Measurements from ENCODE around the gene HORMAD2.
A peak's percentile ranks its signal among the peaks of the same experiment; 100 is the strongest.

The HORMAD2 gene

GRCh38 chr22:30221121-30221992 lies 141.1 kb downstream of the HORMAD2 start:
- Histone ChIP-seq H3K9me3 (ENCODE audit: insufficient read depth, low read depth, low read length) (peaks cover 2% of the 10 kb centered on the region), H2BK5ac (ENCODE audit: low read depth, low read length, poor library complexity) (no peak overlapping the region), H3K36me3 (ENCODE audit: control insufficient read depth in 1 of 2, insufficient read depth in 2 of 2, low read length in 2 of 2) (no peaks in the 10 kb centered on the region), H4K8ac (ENCODE audit: low read depth, low read length) (no peak overlapping the region), H4K12ac (ENCODE audit: low read depth, low read length) (no peak overlapping the region), H3K9ac (ENCODE audit: low read length) (no peak overlapping the region), H3K4ac (ENCODE audit: low read depth, low read length) (no peak overlapping the region), H2AFZ (ENCODE audit: insufficient read depth, low read length, poor library complexity) (no peak overlapping the region), H3K27ac (ENCODE audit: low read depth, low read length) (no peak overlapping the region), H3K18ac (ENCODE audit: low read length) (no peak overlapping the region), H3K79me1 (ENCODE audit: low read length) (no peaks in the 10 kb centered on the region), H3K27me3 (ENCODE audit: insufficient read depth, low read length) (no peaks in the 10 kb centered on the region), H3K4me2 (ENCODE audit: low read length) (no peak overlapping the region), H4K91ac (ENCODE audit: low read depth, low read length) (no peak overlapping the region), H2BK120ac (ENCODE audit: insufficient read depth, low read length, poor library complexity) (no peak overlapping the region), H3K23ac (ENCODE audit: low read length) (no peak overlapping the region), H3K79me2 (ENCODE audit: control insufficient read depth, insufficient read depth, low read length, poor library complexity) (no peaks in the 10 kb centered on the region), H3K14ac (ENCODE audit: low read length) (no peak overlapping the region), H3K4me3 (ENCODE audit: low read depth, low read length) (no peak overlapping the region), H2AK5ac (ENCODE audit: low read length) (no peak overlapping the region), H2BK12ac (ENCODE audit: low read length) (no peak overlapping the region), H3K4me1 (ENCODE audit: control insufficient read depth in 1 of 2, insufficient read depth in 2 of 2, low read length in 2 of 2) (peaks cover 7 to 10% of the 10 kb centered on the region in 2 experiments)
- no CpG with 5 or more reads among the region's 26 CpGs for WGBS (ENCODE audit: extremely low coverage, insufficient coverage, insufficient read length)
- no peak for DNase-seq

- H2BK12ac ChIP-seq (ENCODE audit: low read length): no peak overlapping the region
- H3K4ac ChIP-seq (ENCODE audit: low read depth, low read length): no peak overlapping the region
- no peak overlapping the region for H4K91ac ChIP-seq (ENCODE audit: low read depth, low read length)
- no peak overlapping the region for H2AK5ac ChIP-seq (ENCODE audit: low read length)
- no peak overlapping the region for H3K23ac ChIP-seq (ENCODE audit: low read length)
- H3K9ac ChIP-seq (ENCODE audit: low read length): no peak overlapping the region
- no peaks in the 10 kb centered on the region for H3K79me1 ChIP-seq (ENCODE audit: low read length)
- no peak overlapping the region for H3K4me3 ChIP-seq (ENCODE audit: low read depth, low read length)
- peaks cover 2% of the 10 kb centered on the region for H3K9me3 ChIP-seq (ENCODE audit: insufficient read depth, low read depth, low read length)
- H3K79me2 ChIP-seq (ENCODE audit: control insufficient read depth, insufficient read depth, low read length, poor library complexity): no peaks in the 10 kb centered on the region
- H3K4me1 ChIP-seq (ENCODE audit: control insufficient read depth in 1 of 2, insufficient read depth in 2 of 2, low read length in 2 of 2): peaks cover 12 to 14% of the 10 kb centered on the region in 2 experiments
- H4K12ac ChIP-seq (ENCODE audit: low read depth, low read length): no peak overlapping the region
- no peak overlapping the region for H3K14ac ChIP-seq (ENCODE audit: low read length)
- no peak overlapping the region for H3K4me2 ChIP-seq (ENCODE audit: low read length)
- no CpG with 5 or more reads among the region's 4 CpGs for WGBS (ENCODE audit: extremely low coverage, insufficient coverage, insufficient read length)
- H2BK5ac ChIP-seq (ENCODE audit: low read depth, low read length, poor library complexity): no peak overlapping the region
- H2AFZ ChIP-seq (ENCODE audit: insufficient read depth, low read length, poor library complexity): no peak overlapping the region
- DNase-seq: no peak
- no peaks in the 10 kb centered on the region for H3K27me3 ChIP-seq (ENCODE audit: insufficient read depth, low read length)
- H2BK120ac ChIP-seq (ENCODE audit: insufficient read depth, low read length, poor library complexity): no peak overlapping the region
- H3K18ac ChIP-seq (ENCODE audit: low read length): no peak overlapping the region
- no peaks in the 10 kb centered on the region for H3K36me3 ChIP-seq (ENCODE audit: control insufficient read depth in 1 of 2, insufficient read depth in 2 of 2, low read length in 2 of 2)
- no peak overlapping the region for H3K27ac ChIP-seq (ENCODE audit: low read depth, low read length)
- no peak overlapping the region for H4K8ac ChIP-seq (ENCODE audit: low read depth, low read length)
Observed at GRCh38 chr22:30222321-30222720, 142.1 kb downstream of the HORMAD2 start.

GRCh38 chr22:30223303-30223702 lies 143.0 kb downstream of the HORMAD2 start:
- no peak overlapping the region for H3K23ac ChIP-seq (ENCODE audit: low read length)
- H2AFZ ChIP-seq (ENCODE audit: insufficient read depth, low read length, poor library complexity): no peak overlapping the region
- DNase-seq: no peak
- peaks cover 2% of the 10 kb centered on the region for H3K9me3 ChIP-seq (ENCODE audit: insufficient read depth, low read depth, low read length)
- H3K36me3 ChIP-seq (ENCODE audit: control insufficient read depth in 1 of 2, insufficient read depth in 2 of 2, low read length in 2 of 2): no peaks in the 10 kb centered on the region
- no peak overlapping the region for H2BK5ac ChIP-seq (ENCODE audit: low read depth, low read length, poor library complexity)
- no peak overlapping the region for H3K4me2 ChIP-seq (ENCODE audit: low read length)
- no peak overlapping the region for H3K18ac ChIP-seq (ENCODE audit: low read length)
- no peaks in the 10 kb centered on the region for H3K79me2 ChIP-seq (ENCODE audit: control insufficient read depth, insufficient read depth, low read length, poor library complexity)
- no peak overlapping the region for H4K91ac ChIP-seq (ENCODE audit: low read depth, low read length)
- WGBS (ENCODE audit: extremely low coverage, insufficient coverage, insufficient read length): no CpG with 5 or more reads among the region's 15 CpGs
- no peak overlapping the region for H3K4me3 ChIP-seq (ENCODE audit: low read depth, low read length)
- peaks cover 14 to 17% of the 10 kb centered on the region in 2 experiments for H3K4me1 ChIP-seq (ENCODE audit: control insufficient read depth in 1 of 2, insufficient read depth in 2 of 2, low read length in 2 of 2)
- H3K14ac ChIP-seq (ENCODE audit: low read length): no peak overlapping the region
- no peak overlapping the region for H3K27ac ChIP-seq (ENCODE audit: low read depth, low read length)
- no peak overlapping the region for H2AK5ac ChIP-seq (ENCODE audit: low read length)
- H2BK12ac ChIP-seq (ENCODE audit: low read length): no peak overlapping the region
- no peak overlapping the region for H4K12ac ChIP-seq (ENCODE audit: low read depth, low read length)
- no peak overlapping the region for H3K9ac ChIP-seq (ENCODE audit: low read length)
- H2BK120ac ChIP-seq (ENCODE audit: insufficient read depth, low read length, poor library complexity): no peak overlapping the region
- no peaks in the 10 kb centered on the region for H3K27me3 ChIP-seq (ENCODE audit: insufficient read depth, low read length)
- H3K79me1 ChIP-seq (ENCODE audit: low read length): no peaks in the 10 kb centered on the region
- H3K4ac ChIP-seq (ENCODE audit: low read depth, low read length): no peak overlapping the region
- H4K8ac ChIP-seq (ENCODE audit: low read depth, low read length): no peak overlapping the region

- Histone ChIP-seq H3K9me3 (ENCODE audit: insufficient read depth, low read depth, low read length) (peaks cover 2% of the 10 kb centered on the region), H3K4me2 (ENCODE audit: low read length) (no peak overlapping the region), H3K4me1 (ENCODE audit: control insufficient read depth in 1 of 2, insufficient read depth in 2 of 2, low read length in 2 of 2) (peaks cover 22 to 24% of the 10 kb centered on the region in 2 experiments), H2BK5ac (ENCODE audit: low read depth, low read length, poor library complexity) (no peak overlapping the region), H4K8ac (ENCODE audit: low read depth, low read length) (no peak overlapping the region), H3K36me3 (ENCODE audit: control insufficient read depth in 1 of 2, insufficient read depth in 2 of 2, low read length in 2 of 2) (no peaks in the 10 kb centered on the region), H4K91ac (ENCODE audit: low read depth, low read length) (peak overlapping the region; percentile 30), H2BK12ac (ENCODE audit: low read length) (no peak overlapping the region), H3K14ac (ENCODE audit: low read length) (no peak overlapping the region), H3K79me1 (ENCODE audit: low read length) (peaks cover 3% of the 10 kb centered on the region), H3K27ac (ENCODE audit: low read depth, low read length) (no peak overlapping the region), H3K79me2 (ENCODE audit: control insufficient read depth, insufficient read depth, low read length, poor library complexity) (no peaks in the 10 kb centered on the region), H4K12ac (ENCODE audit: low read depth, low read length) (no peak overlapping the region), H2AK5ac (ENCODE audit: low read length) (no peak overlapping the region), H3K18ac (ENCODE audit: low read length) (no peak overlapping the region), H3K27me3 (ENCODE audit: insufficient read depth, low read length) (no peaks in the 10 kb centered on the region), H3K4ac (ENCODE audit: low read depth, low read length) (no peak overlapping the region), H3K4me3 (ENCODE audit: low read depth, low read length) (no peak overlapping the region), H2AFZ (ENCODE audit: insufficient read depth, low read length, poor library complexity) (no peak overlapping the region), H3K9ac (ENCODE audit: low read length) (no peak overlapping the region), H2BK120ac (ENCODE audit: insufficient read depth, low read length, poor library complexity) (no peak overlapping the region), H3K23ac (ENCODE audit: low read length) (no peak overlapping the region)
- WGBS (ENCODE audit: extremely low coverage, insufficient coverage, insufficient read length): no CpG with 5 or more reads among the region's 11 CpGs
- DNase-seq: no peak
Observed at GRCh38 chr22:30224161-30224857, 144.0 kb downstream of the HORMAD2 start.

Data from trophoblast cell (in vitro differentiated cells and primary cell).